Midbrain (tissue), 1 donor: ENCODE results near the gene MAP4K3.

Experiments used
- DNase-seq: peaks from one replicate; lab custom pipeline; 2025; lab: John Stamatoyannopoulos, UW

Gene MAP4K3

DNA sequence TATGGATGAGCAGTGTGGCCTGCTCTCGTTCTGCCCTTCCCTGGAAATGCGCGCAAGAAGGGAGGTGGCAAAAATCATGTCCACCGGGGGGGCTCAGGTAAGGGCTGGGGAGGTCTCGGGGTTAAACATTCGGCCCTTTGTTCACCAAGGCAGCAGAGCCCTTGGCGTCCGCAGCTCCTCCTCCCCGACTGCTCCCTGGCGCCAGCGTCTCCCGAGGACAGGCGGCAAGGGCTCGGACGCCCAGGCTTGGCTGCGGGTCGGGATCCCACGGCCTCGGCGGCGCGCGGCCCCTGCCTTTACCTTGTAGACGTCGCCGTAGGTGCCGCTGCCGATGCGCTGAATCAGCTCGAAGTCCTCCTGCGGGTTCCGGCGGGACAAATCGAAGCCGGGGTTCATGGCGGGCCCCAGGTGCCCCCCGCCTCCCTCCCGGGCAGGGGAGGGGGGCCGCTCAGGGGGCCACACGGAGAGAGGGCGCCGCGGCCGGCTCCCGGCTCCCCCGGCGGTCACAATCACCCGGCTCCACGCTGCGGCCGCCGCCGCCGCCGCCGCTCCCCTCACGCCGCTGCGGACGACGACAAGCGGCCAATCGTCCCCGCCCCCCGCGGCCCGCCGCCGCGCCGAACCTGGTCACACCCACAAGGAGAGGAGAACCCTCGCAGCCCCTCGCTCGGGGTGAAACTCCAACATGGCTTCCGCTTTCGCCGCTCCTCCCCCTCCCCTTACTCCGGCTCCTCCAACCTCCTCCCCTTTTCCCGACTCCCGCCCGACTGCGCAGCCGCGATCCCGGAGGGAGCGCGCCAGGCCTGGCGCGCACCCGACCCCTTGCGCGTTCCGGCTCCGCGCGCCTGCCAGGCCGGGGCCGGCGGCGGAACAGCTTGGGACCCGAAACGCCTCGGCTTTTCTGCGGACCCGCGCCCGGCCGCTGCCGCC lies at the start of gene MAP4K3:
MAP4K3 (minus strand) TSS at position 694 of the 930 bp plus-strand sequence; CDS start at position 396, 298 bp downstream.
- peak; percentile 94 for DNase-seq

DNA sequence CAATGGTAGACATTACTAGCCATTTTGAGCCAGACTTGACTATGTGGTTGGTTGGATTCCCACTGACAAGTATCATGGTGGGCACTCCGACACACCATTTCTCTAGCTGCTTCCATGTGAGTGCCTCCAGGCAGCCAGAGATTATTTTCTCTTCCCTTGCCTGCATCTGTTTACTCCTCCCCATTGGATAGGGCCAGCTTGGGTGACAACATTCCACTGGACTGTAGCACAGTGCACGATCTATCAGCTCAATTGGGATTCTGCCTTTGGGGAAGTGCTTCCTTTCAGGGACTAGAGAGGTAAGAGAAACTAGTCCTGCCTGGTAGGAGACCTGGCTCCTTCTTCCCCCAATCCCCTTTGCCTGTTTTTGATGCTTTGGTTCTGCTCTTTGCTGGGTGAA lies 49.0 kb upstream of the MAP4K3 start:
- no peak for DNase-seq

DNA sequence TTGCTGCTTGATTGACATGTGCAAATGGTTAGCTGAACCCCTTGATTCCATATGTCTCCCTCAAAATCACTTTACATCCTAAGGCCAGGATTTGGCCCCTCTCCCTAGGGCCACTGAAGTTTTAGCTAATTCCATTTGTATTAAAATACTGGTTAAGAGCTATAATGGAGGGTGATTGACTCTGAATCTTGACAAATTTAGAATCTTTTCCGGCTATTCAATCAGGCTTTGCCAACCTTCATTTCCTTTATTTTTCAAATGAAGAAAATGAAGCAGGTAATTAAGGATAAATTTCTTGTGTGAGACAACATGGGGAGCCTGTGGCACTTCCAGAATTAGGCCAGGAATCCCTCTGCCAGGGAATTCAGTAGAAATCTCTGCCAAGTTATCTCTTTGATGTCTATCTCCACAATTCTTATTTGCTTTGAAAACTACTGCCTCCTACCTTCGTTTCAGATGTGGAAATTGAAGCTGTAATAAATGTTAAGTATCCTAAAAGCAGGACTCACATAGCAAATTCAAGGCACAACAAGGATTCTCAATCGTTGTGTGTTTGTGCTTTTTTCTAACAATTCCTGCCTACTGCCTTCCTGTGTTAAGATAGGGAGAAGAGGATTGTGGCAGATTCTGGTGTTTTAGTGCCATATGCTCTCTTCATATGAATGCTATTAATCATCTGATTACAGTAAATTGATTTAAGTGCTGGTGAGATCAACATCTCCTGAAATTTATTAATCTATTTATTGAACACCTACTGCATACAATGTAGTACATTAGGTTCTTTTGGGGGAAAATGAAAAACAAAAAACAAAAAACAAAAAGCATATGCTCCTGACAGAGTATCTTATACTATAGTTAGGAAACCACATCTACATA lies 47.8 kb upstream of the MAP4K3 start:
- no peak for DNase-seq

DNA sequence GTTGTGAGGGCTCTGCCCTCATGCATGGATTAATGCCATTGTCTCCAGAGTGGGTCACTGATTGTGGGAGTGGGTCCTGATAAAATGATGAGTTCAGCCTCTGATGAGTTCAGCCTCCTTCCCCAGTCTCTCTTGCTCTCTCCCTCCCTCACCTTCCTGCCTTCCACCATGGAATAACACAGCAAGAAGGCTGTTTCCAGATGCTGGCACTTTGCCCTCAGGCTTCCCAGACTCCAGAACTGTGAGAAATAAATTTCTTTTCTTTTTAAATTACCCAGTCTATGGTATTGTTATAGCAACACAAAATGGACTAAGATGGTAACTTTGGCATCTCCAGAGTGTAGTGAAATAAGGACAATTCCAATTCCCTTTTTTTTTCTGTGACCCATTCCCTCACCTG lies 47.1 kb upstream of the MAP4K3 start:
- DNase-seq: no peak

DNA sequence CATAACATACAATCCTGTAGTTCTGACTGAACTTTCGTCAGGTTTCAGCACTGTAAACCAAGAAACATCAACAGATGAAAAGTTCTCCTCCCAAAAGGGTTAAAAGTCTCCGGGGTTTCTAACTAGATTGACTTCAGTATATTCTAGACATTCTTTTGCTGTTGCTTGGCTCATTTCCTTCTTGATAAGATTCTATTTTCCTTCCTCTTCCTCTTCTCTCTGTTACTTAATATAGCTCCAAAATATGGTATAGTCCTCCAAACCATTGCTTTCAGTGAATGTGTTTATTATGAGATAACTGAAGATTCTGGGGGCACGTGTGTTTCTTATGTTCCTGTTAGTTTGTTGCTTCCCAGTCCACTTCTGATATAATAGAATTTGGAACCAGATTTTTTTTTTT lies 46.4 kb upstream of the MAP4K3 start:
- no peak for DNase-seq

DNA sequence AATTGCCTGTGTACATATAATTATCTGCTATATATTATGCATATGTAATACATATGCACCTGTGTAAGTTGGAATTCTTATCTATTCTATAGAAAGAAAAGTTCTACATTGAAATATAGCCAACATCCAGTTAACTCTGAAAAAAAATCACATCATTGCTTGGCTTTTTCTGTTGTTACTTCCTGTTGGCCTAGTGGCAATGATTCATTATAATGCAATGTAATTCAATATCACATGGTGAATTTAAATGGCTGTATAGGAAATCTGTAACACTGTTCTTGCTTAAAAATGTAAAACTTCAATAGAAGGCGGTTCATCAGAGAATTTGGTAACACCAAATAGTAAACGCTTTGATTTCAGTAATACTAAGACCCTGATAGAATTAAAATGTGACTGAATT lies 44.5 kb upstream of the MAP4K3 start:
- DNase-seq: no peak

DNA sequence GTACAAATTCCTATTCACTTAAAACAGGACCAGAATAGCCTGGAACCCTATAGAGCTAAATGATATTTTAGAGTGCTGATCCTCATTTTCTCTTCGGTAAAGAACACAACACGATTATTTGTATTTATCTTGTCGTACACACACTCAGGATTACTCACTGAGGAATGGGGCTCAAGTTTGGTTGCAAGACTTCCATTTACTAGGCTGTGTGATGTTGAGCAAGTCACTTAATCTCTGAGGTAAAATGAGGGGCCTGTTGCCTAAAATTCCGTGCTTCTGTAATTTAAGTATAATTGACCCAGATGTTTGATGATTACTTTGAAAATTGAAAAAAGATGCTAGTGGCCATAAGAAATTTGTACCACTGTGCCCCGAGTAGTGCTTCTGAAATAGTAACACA lies 42.6 kb upstream of the MAP4K3 start:
- DNase-seq: no peak

DNA sequence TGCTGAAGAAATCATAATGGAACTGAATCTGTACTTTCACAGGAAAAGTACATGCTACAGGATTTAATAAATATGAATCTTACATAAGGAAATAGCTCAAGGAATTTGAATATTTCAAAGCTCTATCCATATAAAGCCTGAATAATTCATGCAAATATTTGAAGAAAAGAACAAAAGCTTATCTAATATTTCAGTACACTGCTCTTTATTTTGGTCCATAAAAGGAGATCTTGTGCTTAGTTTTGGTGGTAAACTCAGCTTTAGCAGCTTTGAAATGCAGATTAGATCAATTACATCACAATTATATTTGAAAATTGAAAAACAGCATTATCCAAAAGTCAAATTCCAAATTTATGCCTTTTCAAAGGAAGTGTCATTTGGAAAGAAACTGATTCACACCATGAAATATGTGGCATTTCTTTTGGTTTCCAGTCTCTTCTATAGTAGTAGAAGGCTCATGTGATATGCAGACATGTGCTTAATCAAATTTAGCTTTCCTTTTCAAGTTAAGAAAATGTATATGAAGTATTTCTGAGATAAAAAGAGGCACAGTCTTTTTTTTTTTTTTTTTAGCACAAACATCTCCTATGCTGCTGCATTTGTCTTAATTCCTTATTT lies 42.1 kb upstream of the MAP4K3 start:
- DNase-seq: no peak

DNA sequence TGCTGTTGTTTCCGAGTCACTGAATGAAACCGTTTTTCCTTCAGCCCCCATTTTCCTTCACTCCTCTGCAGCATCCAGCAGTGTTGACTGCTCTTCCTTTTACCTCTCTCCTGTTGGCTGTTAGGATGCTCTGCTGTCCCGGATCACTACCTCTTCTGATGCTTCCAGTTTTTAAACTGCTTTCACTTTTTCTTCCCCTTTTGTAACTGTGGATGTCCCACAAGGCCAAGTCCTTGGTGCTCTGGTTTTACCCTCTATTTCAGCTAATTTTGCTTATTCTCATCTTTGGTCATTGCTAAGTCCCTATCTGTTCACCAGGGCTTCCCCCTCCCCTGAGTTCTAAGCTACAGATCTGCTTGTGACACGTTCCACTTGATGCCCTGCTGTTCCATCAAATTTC lies 39.4 kb upstream of the MAP4K3 start:
- no peak for DNase-seq

DNA sequence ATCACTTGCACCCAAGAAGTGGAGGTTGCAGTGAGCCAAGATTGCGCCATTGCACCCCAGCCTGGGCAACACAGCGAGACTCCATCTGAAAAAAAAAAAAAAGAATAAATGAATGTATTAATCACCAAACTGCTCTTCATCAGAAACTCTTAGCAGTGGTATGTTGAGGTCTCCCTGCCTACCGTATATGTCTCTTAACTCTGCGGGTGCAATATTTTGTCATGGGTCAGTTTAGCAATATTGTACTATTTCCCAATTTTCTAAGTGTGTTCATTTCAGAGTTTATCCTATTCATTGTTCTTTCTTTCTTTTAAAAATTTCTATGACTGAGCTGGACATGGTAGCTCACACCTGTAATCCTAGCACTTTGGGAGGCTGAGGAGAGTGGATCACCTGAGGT lies 37.9 kb upstream of the MAP4K3 start:
- DNase-seq: no peak

DNA sequence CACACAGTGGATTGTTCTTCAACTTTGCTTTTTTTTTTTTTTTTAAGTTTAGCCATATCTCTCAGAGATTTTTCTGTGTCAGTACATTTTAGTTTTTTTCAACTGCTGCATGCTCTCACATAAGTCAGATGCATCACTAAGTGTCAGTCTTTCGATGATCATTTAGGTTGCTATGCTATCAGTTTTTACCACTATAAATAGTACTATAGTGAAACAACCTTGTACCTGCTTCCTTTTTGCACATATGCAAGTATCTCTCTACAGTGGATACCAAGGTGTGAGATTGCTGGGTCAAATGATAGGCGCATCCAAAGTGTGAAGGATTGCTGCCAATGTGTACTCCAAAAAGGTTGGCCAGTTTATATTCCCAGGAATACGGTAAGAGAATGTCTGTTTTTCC lies 33.5 kb upstream of the MAP4K3 start:
- DNase-seq: no peak

DNA sequence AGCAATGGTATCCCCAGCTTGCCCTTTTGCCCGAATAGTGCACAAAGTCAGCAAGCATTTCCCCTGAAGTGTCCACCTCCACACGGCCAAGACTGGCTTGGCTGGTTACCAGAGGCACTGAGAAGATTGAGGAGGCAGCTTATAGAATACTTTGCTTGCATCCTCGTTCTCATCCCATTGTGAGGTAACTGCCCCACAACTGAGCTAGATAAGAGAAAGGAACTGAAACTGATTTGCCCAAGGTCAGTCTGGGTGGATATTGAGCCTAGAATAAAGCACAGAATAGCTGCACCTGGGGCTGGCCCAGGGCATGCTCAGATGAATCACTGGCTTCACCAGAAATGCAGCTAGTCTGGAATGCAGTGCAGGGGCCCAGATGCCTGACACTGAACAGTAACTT lies 32.7 kb upstream of the MAP4K3 start:
- no peak for DNase-seq

DNA sequence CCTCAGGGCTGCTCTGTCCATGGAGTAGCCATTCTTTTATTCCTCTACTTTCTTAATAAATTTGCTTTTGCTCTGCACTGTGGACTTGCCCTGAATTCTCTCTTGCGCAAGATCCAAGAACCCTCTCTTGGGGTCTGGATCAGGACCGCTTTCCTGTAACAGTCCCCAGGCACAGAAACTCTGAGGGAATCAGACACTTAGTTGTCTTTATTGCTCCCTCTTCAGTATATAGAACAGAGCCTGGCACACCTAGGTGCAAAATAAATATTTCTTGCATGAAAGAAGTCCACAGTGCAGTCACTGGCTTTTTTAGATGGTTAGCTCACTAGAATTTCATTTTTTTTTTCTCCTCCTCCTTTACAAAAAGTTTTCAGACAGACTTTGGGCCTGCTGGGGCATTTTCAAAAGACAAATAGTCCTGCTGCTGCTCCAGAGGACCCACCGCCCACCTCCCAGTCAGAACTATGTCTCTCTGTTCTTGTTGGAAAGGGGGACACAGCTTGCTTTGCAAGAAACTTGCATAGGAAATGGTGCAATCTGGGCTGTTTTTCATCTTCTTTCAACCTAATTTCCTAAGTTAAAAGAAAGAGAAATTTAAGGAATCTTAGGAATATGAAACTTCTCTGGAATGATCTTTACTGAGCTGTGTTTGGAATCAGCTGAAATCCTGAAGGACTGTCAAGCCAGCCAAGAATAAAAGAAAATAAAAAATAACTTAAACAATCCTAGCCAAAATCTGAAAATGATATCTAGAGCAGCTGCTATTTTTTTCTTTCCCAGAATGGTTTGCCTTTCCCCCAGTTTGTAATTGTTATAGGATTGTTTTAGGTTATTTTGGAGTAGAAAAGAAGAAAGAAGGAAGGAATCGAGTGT lies 31.7 kb upstream of the MAP4K3 start:
- no peak for DNase-seq

DNA sequence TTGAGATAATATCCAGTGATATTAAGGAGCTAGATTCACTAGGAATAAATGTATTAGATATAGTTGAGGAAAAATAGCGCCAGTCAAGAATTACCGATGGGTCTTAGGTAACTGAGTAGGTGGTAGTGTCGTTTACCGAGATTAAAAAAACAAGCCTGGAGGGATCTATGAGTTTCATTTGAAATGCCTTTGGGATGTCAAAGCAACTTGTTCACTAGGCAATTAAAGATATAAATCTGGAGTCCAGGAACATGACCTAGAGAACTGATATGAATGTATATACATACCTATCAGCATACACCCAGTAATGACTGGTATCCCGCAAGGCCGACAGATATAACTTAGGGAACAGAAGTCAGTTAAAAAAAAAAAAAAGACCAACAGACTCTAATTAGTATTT lies 29.2 kb upstream of the MAP4K3 start:
- DNase-seq: no peak

DNA sequence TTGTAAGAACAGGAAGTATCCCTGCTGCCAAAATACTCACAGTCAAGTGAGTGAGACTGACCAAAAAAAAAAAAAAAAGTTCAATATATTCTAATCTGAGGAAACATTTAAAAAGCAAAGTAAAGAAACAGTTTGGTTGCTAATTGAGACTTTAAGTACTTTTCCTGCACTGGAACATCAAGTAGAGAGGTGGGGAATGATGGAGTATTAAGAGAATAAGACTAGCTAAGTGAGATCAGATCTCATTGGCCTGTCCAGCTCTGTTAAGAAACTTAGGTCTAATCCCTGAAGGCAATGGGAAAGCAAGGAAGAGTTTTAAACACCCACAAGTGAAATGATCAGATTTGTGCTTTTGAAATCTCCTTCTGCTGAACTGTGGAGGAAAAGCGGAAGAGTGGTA lies 27.8 kb upstream of the MAP4K3 start:
- no peak for DNase-seq

DNA sequence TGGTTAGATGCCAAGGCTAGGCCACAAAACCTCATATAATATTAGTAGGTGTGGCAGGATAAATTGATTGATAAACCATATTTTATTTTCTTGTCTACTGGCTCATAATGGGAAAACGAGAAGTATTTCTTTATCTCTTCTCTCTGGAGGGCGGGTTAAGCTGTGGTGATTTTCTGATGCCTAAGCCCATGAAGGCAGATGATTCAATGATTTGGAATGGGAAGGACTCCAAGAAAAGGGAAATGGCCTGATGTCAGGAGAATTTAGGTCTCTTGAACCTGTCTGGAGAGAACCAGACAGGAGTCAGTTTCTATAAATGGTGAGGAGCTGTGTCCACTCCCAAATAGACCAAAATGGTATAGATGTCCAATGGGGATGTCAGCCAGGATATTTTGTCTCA lies 18.7 kb upstream of the MAP4K3 start:
- DNase-seq: no peak

DNA sequence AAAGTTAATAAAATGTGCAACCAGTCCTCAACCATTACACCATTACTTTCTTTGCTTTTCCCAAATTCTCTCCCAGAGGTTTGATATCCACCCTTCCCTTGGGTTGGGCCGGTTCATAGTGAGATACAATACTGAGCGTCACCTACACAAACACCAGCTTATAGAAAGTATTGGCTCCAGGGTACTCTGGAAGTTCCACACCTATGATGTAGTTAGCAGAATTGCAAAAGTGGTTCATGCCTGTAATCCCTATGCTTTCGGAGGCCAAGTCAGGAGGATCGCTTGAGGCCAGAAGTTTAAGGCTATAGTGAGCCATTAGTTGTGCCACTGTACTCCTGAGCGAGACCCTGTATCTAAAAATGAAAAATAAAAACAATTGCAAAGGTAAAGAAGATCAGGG lies 15.3 kb upstream of the MAP4K3 start:
- DNase-seq: no peak

DNA sequence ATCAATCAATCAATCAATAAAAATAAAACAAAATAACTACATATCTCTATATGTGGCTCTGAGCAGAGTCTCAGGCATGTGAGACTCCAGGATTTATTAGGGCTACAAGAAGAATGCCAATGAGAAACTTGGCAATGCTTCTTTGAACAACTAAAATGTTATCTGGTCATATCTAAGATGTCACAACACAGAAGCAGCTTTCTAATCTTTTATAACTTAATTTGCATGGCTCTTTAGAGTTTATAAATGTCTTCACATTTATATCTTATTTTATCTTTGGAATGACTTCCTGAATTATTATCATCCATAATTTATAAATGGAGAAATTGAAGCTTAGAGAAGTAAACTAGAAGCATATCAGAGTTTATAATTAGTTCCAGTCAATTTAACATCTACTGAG lies 14.9 kb upstream of the MAP4K3 start:
- no peak for DNase-seq

DNA sequence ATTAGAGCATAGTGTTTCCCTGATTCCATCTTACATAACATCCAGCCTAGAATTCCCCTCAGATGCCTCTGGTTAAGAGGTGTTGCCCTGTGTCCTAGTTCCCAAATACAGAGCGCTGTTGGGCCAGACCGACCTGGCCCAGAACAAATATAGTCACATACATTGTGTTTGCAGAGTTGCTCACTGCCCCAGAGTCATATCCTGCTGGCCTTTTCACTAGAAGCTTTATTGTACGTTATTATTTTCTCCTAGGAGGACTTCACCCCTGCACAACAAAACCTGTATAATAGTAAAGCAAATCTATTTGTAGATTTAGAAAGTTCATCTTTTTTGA lies 11.1 kb upstream of the MAP4K3 start:
- no peak for DNase-seq

DNA sequence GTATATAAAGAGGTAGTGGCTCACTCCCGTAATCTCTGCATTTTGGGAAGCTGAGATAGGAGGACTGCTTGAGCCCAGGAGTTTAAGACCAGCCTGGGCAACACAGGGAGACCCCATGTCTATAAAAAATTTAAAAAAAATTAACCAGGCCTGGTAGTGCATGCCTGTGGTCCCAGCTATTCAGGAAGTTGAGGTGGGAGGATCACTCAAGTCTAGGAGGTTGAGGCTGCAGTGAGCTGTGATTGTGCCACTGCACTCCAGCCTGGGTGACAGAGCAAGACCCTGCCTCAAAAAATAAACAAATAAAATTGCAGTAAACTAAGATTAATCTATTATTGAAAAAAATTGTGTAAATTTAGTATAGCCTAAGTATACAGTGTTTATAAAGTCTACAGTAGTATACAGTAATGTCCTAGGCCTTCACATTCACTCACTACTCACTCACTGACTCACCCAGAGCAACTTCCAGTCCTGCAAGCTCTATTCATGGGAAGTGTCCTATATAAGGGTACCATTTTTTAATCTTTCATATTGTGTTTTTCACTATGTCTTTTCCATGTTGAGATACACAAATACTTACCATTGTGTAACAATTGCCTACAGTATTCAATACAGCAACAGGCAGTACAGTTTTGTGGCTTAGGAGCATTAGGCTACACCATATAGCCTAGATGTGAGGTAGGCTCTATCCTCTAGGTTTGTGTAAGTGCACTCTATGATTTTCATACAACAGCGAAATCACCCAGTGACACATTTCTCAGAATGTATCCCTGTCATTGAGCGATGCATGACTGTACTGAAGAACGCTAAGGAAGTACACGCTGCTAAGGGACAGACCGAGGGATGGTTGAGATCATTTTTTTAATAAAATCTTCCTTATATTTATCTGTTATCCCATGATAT lies 10.4 kb upstream of the MAP4K3 start:
- DNase-seq: no peak

DNA sequence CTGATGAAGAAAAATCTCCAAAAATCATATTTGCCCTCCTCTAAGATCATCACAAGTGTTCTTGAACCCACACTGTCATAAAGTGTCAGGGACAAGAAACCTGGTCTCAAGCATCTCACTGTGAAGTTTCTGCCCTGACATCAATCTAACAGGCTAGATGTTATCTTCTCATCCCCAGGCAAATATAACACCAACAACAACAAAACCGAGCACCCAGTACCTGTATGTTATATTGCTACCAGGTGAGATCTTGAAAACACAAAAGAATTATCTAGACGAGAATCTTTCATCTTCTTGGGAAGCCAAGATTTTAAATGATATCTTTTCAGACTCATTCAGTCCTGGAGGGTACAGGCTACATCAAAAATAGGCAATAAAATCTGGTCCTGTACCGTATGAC lies 8.8 kb upstream of the MAP4K3 start:
- no peak for DNase-seq
